ENCODE data around the gene KRT7. TPM values are rescaled to one million over a fixed set of nuclear protein-coding genes. Genes with fewer than 3 reads are reported as not detected.

Gene KRT7
- total RNA-seq, 2 experiments from 2014 or later = 4.7 to 18.3 TPM

- ATAC-seq = no peak
- DNase-seq = no peak
- no peaks in the 10 kb centered on the region for H3K9me3 Mint-ChIP-seq (ENCODE audit: low read depth)
- CTCF ChIA-PET = interaction anchor here (0.8 to 2.4 kb wide), 7 partner anchors 11 to 171 kb away, joined by 3 to 15 read pairs (median 4); no protein-coding TSS in a partner anchor
- H3K27ac Mint-ChIP-seq = no peak overlapping the region
- peaks cover 6% of the 10 kb centered on the region for H3K4me1 Mint-ChIP-seq
- H3K4me3 Mint-ChIP-seq = no peak overlapping the region
- peaks cover 58% of the 10 kb centered on the region for H3K27me3 Mint-ChIP-seq
- peaks cover 3% of the 10 kb centered on the region for H3K36me3 Mint-ChIP-seq
These were observed 61.8 kb downstream of the KRT7 start for GRCh38 chr12:52294803-52295202.

- Mint-ChIP-seq H3K27me3 (peaks cover 59% of the 10 kb centered on the region), H3K4me1 (peaks cover 6% of the 10 kb centered on the region), H3K36me3 (peaks cover 3% of the 10 kb centered on the region), H3K4me3 (no peak overlapping the region), H3K27ac (no peak overlapping the region), H3K9me3 (ENCODE audit: low read depth) (no peaks in the 10 kb centered on the region)
- no peak for DNase-seq
- no peak for ATAC-seq
- CTCF ChIA-PET = interaction anchor here (0.8 to 2.4 kb wide), 6 partner anchors 10 to 172 kb away, joined by 3 to 15 read pairs (median 4); no protein-coding TSS in a partner anchor
These were observed 62.6 kb downstream of the KRT7 start for GRCh38 chr12:52295663-52296062.

GRCh38 chr12:52296572-52297215 is 63.7 kb downstream of the KRT7 start:
- CTCF ChIA-PET = interaction anchor here (2.3 kb wide), 1 partner anchor 17 kb away, joined by 9 read pairs; no protein-coding TSS in a partner anchor
- Mint-ChIP-seq H3K4me1 (peaks cover 6% of the 10 kb centered on the region), H3K4me3 (no peak overlapping the region), H3K36me3 (peaks cover 3% of the 10 kb centered on the region), H3K27ac (no peak overlapping the region), H3K27me3 (peaks cover 59% of the 10 kb centered on the region), H3K9me3 (ENCODE audit: low read depth) (no peaks in the 10 kb centered on the region)
- DNase-seq = no peak
- ATAC-seq = no peak

Other genes starting within 250 kb of the KRT7 start
- gene TAMALIN, start 226.3 kb upstream of the KRT7 start, total RNA-seq = 1 to 10 TPM; 1.8 to 2.2 TPM
- gene NR4A1, start 181.8 kb upstream of the KRT7 start, total RNA-seq = 10 to 100 TPM in 1 of 2 experiments, 1 to 10 TPM in 1; 8.4 to 41.8 TPM
- 10 to 100 TPM; 33.3 to 42.2 TPM for gene ATG101, start 163.3 kb upstream of the KRT7 start, total RNA-seq
- gene SMIM41, start 153.5 kb upstream of the KRT7 start, total RNA-seq = not detected
- not detected for gene KRT80, start 41.2 kb upstream of the KRT7 start, total RNA-seq
- 1 to 10 TPM in 1 of 2 experiments, under 1 TPM in 1; 0.18 to 1.2 TPM for gene KRT86, start 41.4 kb downstream of the KRT7 start, total RNA-seq
- gene KRT81, start 58.3 kb downstream of the KRT7 start, total RNA-seq = under 1 TPM in 1 of 2 experiments, not detected in 1; 0.30 TPM
- gene KRT83, start 88.2 kb downstream of the KRT7 start, total RNA-seq = not detected
- gene KRT85, start 134.2 kb downstream of the KRT7 start, total RNA-seq = not detected
- not detected for gene KRT84, start 152.4 kb downstream of the KRT7 start, total RNA-seq
- gene KRT82, start 173.1 kb downstream of the KRT7 start, total RNA-seq = not detected
- not detected for gene KRT75, start 201.1 kb downstream of the KRT7 start, total RNA-seq
- gene KRT6B, start 218.9 kb downstream of the KRT7 start, total RNA-seq = not detected
- not detected for gene KRT6C, start 240.6 kb downstream of the KRT7 start, total RNA-seq

Measured in activated CD8-positive, alpha-beta memory T cell treated with anti-CD3 and anti-CD28 coated beads, Interleukin-2, amount 10 ng/mL, durations not matched to agents 7 days and 5 days (primary cell).